IMR-90 (cell line): Measurements from ENCODE around the gene RNF213.

Source experiments
- CEBPB ChIP-seq: IDR thresholded peaks from 2 replicates; pipeline ENCODE4 v1.6.1; 2012; ENCODE audit warnings: low read depth, low read length, improper control_type of control experiment
- FOS ChIP-seq: fragments of 150-350 bp; IDR thresholded peaks from 2 replicates; pipeline ENCODE4 v1.6.1; 2016; ENCODE audit warnings: low read depth, low read length
- MAFK ChIP-seq: IDR thresholded peaks from 2 replicates; pipeline ENCODE4 v1.6.1; 2012; ENCODE audit warnings: low read depth, low read length, improper control_type of control experiment
- MAZ ChIP-seq: IDR thresholded peaks from 2 replicates; pipeline ENCODE4 v1.6.1; 2012; ENCODE audit warnings: low read depth, mild to moderate bottlenecking, low read length, improper control_type of control experiment, moderate library complexity, borderline replicate concordance
- MXI1 ChIP-seq: IDR thresholded peaks from 2 replicates; pipeline ENCODE4 v1.6.1; 2012; ENCODE audit warnings: low read depth, mild to moderate bottlenecking, low read length, moderate library complexity, borderline replicate concordance
- NFE2L2 ChIP-seq: fragments of 150-350 bp; IDR thresholded peaks from 2 replicates; pipeline ENCODE4 v1.6.1; 2016; ENCODE audit warnings: low read depth, mild to moderate bottlenecking, low read length
- POLR2A ChIP-seq: IDR thresholded peaks from 2 replicates; pipeline ENCODE4 v1.6.1; 2012; ENCODE audit warnings: mild to moderate bottlenecking, low read depth, low read length
- RAD21 ChIP-seq: IDR thresholded peaks from 2 replicates; pipeline ENCODE4 v1.6.1; 2012; ENCODE audit warnings: low read length, improper control_type of control experiment
- SMC3 ChIP-seq: fragments of 150-350 bp; IDR thresholded peaks from 2 replicates; pipeline ENCODE4 v1.6.1; 2016; ENCODE audit warnings: low read depth, mild to moderate bottlenecking, antibody characterized with exemption, low read length, moderate library complexity
- TF ChIP-seq, protein P1 (sequence below): conservative IDR thresholded peaks from 2 replicates; pipeline ENCODE4 v1.5.1; 2012; ENCODE audit warnings: mild to moderate bottlenecking, low read depth, low read length, improper control_type of control experiment
- TF ChIP-seq, protein P2 (sequence below): fragments of 150-350 bp; IDR thresholded peaks from 2 replicates; pipeline ENCODE4 v1.6.1; 2017; ENCODE audit warnings: mild to moderate bottlenecking, antibody characterized with exemption, low read length, low read depth

DNA sequence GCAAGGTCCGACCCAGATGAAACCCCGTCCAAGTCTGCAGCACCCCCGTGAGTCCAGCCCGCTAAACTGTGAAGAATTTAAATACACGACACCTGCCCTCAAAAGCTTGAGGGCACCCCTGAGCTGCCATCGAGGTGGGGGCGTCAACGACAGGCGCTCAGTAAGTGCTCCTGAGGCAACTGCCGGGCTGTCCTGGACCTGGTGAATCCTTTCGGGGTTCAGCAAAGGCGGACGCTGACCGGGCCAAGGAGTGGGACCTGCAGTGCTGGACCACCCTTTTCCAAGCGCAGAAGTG, 153.8 kb downstream of the RNF213 start:
- TF ChIP-seq, protein P1, sequence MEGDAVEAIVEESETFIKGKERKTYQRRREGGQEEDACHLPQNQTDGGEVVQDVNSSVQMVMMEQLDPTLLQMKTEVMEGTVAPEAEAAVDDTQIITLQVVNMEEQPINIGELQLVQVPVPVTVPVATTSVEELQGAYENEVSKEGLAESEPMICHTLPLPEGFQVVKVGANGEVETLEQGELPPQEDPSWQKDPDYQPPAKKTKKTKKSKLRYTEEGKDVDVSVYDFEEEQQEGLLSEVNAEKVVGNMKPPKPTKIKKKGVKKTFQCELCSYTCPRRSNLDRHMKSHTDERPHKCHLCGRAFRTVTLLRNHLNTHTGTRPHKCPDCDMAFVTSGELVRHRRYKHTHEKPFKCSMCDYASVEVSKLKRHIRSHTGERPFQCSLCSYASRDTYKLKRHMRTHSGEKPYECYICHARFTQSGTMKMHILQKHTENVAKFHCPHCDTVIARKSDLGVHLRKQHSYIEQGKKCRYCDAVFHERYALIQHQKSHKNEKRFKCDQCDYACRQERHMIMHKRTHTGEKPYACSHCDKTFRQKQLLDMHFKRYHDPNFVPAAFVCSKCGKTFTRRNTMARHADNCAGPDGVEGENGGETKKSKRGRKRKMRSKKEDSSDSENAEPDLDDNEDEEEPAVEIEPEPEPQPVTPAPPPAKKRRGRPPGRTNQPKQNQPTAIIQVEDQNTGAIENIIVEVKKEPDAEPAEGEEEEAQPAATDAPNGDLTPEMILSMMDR = no peak
- no peak for TF ChIP-seq SMC3
- TF ChIP-seq POLR2A = no peak
- TF ChIP-seq MXI1 = no peak
- no peak for TF ChIP-seq MAZ
- no peak for TF ChIP-seq CEBPB
- no peak for TF ChIP-seq RAD21
- no peak for TF ChIP-seq FOS
- TF ChIP-seq, protein P2, sequence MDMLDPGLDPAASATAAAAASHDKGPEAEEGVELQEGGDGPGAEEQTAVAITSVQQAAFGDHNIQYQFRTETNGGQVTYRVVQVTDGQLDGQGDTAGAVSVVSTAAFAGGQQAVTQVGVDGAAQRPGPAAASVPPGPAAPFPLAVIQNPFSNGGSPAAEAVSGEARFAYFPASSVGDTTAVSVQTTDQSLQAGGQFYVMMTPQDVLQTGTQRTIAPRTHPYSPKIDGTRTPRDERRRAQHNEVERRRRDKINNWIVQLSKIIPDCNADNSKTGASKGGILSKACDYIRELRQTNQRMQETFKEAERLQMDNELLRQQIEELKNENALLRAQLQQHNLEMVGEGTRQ = no peak
- TF ChIP-seq MAFK = no peak
- TF ChIP-seq NFE2L2 = no peak
